ENCODE measurements around the gene ARHGAP15. TPM values are rescaled to one million over a fixed set of nuclear protein-coding genes. Genes with fewer than 3 reads are reported as not detected.

ARHGAP15 gene
- total and polyA plus RNA-seq, 9 donors = 6.7 to 21.0 (median 9.7) TPM

- no peak for DNase-seq
- WGBS (ENCODE audit: insufficient coverage) = no CpG with 5 or more reads among the region's 1 CpG
Observed at GRCh38 chr2:143683977-143684376, 554.8 kb downstream of the ARHGAP15 start.

GRCh38 chr2:143684551-143685320 lies 555.5 kb downstream of the ARHGAP15 start:
- H3K9me3 ChIP-seq (replicated peaks; ENCODE audit: control insufficient read depth, low read depth, low read length) = no peaks in the 10 kb centered on the region
- WGBS (ENCODE audit: insufficient coverage) = 80% methylated on average over 1 of the region's 11 CpGs
- peak overlapping the region; percentile 73 for H3K27ac ChIP-seq (ENCODE audit: low read length)
- H3K4me3 ChIP-seq (ENCODE audit: low read length) = no peak overlapping the region
- no peaks in the 10 kb centered on the region for H3K27me3 ChIP-seq (ENCODE audit: control insufficient read depth, insufficient read depth, low read length)
- peaks cover 10% of the 10 kb centered on the region for H3K4me1 ChIP-seq (ENCODE audit: control insufficient read depth, insufficient read depth, low read length)
- no peaks in the 10 kb centered on the region for H3K36me3 ChIP-seq (ENCODE audit: control insufficient read depth, insufficient read depth, low read length)
- DNase-seq = peak; percentile 30

More at GRCh38 chr2:143683977-143684376, 554.8 kb downstream of the ARHGAP15 start:
- Histone ChIP-seq H3K4me1 (ENCODE audit: control insufficient read depth, insufficient read depth, low read length) (peaks cover 10% of the 10 kb centered on the region), H3K36me3 (ENCODE audit: control insufficient read depth, insufficient read depth, low read length) (no peaks in the 10 kb centered on the region), H3K27ac (ENCODE audit: low read length) (peak overlapping the region; percentile 73), H3K27me3 (ENCODE audit: control insufficient read depth, insufficient read depth, low read length) (no peaks in the 10 kb centered on the region), H3K9me3 (replicated peaks; ENCODE audit: control insufficient read depth, low read depth, low read length) (no peaks in the 10 kb centered on the region), H3K4me3 (ENCODE audit: low read length) (no peak overlapping the region)

GRCh38 chr2:143685421-143686078 lies 556.3 kb downstream of the ARHGAP15 start:
- Histone ChIP-seq H3K27ac (ENCODE audit: low read length) (peak overlapping the region; percentile 73), H3K27me3 (ENCODE audit: control insufficient read depth, insufficient read depth, low read length) (no peaks in the 10 kb centered on the region), H3K4me3 (ENCODE audit: low read length) (no peak overlapping the region), H3K4me1 (ENCODE audit: control insufficient read depth, insufficient read depth, low read length) (peaks cover 10% of the 10 kb centered on the region), H3K9me3 (replicated peaks; ENCODE audit: control insufficient read depth, low read depth, low read length) (no peaks in the 10 kb centered on the region), H3K36me3 (ENCODE audit: control insufficient read depth, insufficient read depth, low read length) (no peaks in the 10 kb centered on the region)
- peak; percentile 82 for DNase-seq
- 46% methylated on average over 5 of the region's 6 CpGs for WGBS (ENCODE audit: insufficient coverage)

GRCh38 chr2:143686585-143687164 lies 557.5 kb downstream of the ARHGAP15 start:
- 20% methylated on average over 1 of the region's 5 CpGs for WGBS (ENCODE audit: insufficient coverage)
- H3K4me1 ChIP-seq (ENCODE audit: control insufficient read depth, insufficient read depth, low read length) = peaks cover 10% of the 10 kb centered on the region
- no peak overlapping the region for H3K27ac ChIP-seq (ENCODE audit: low read length)
- no peak overlapping the region for H3K4me3 ChIP-seq (ENCODE audit: low read length)
- H3K27me3 ChIP-seq (ENCODE audit: control insufficient read depth, insufficient read depth, low read length) = no peaks in the 10 kb centered on the region
- H3K36me3 ChIP-seq (ENCODE audit: control insufficient read depth, insufficient read depth, low read length) = no peaks in the 10 kb centered on the region
- no peaks in the 10 kb centered on the region for H3K9me3 ChIP-seq (replicated peaks; ENCODE audit: control insufficient read depth, low read depth, low read length)
- peak; percentile 33 for DNase-seq

- no CpG with 5 or more reads among the region's 2 CpGs for WGBS (ENCODE audit: insufficient coverage)
- Histone ChIP-seq H3K36me3 (ENCODE audit: control insufficient read depth, insufficient read depth, low read length) (no peaks in the 10 kb centered on the region), H3K27me3 (ENCODE audit: control insufficient read depth, insufficient read depth, low read length) (no peaks in the 10 kb centered on the region), H3K4me3 (ENCODE audit: low read length) (no peak overlapping the region), H3K4me1 (ENCODE audit: control insufficient read depth, insufficient read depth, low read length) (peaks cover 10% of the 10 kb centered on the region), H3K27ac (ENCODE audit: low read length) (no peak overlapping the region), H3K9me3 (replicated peaks; ENCODE audit: control insufficient read depth, low read depth, low read length) (no peaks in the 10 kb centered on the region)
- DNase-seq = no peak
Observed at GRCh38 chr2:143688248-143688647, 559.0 kb downstream of the ARHGAP15 start.

- Histone ChIP-seq H3K36me3 (ENCODE audit: control insufficient read depth, insufficient read depth, low read length) (no peaks in the 10 kb centered on the region), H3K4me1 (ENCODE audit: control insufficient read depth, insufficient read depth, low read length) (peaks cover 10% of the 10 kb centered on the region), H3K27ac (ENCODE audit: low read length) (no peak overlapping the region), H3K4me3 (ENCODE audit: low read length) (no peak overlapping the region), H3K27me3 (ENCODE audit: control insufficient read depth, insufficient read depth, low read length) (no peaks in the 10 kb centered on the region), H3K9me3 (replicated peaks; ENCODE audit: control insufficient read depth, low read depth, low read length) (no peaks in the 10 kb centered on the region)
- WGBS (ENCODE audit: insufficient coverage) = no CpG with 5 or more reads among the region's 2 CpGs
- DNase-seq = no peak
Observed at GRCh38 chr2:143688815-143689214, 559.6 kb downstream of the ARHGAP15 start.

GRCh38 chr2:143689541-143689940 lies 560.3 kb downstream of the ARHGAP15 start:
- H3K9me3 ChIP-seq (replicated peaks; ENCODE audit: control insufficient read depth, low read depth, low read length) = no peaks in the 10 kb centered on the region
- H3K4me1 ChIP-seq (ENCODE audit: control insufficient read depth, insufficient read depth, low read length) = peaks cover 7% of the 10 kb centered on the region
- WGBS (ENCODE audit: insufficient coverage) = no CpG with 5 or more reads among the region's 1 CpG
- H3K36me3 ChIP-seq (ENCODE audit: control insufficient read depth, insufficient read depth, low read length) = no peaks in the 10 kb centered on the region
- no peaks in the 10 kb centered on the region for H3K27me3 ChIP-seq (ENCODE audit: control insufficient read depth, insufficient read depth, low read length)
- no peak overlapping the region for H3K4me3 ChIP-seq (ENCODE audit: low read length)
- no peak for DNase-seq
- H3K27ac ChIP-seq (ENCODE audit: low read length) = no peak overlapping the region

- Histone ChIP-seq H3K27me3 (ENCODE audit: control insufficient read depth, insufficient read depth, low read length) (no peaks in the 10 kb centered on the region), H3K9me3 (replicated peaks; ENCODE audit: control insufficient read depth, low read depth, low read length) (no peaks in the 10 kb centered on the region), H3K27ac (ENCODE audit: low read length) (no peak overlapping the region), H3K4me1 (ENCODE audit: control insufficient read depth, insufficient read depth, low read length) (peaks cover 4% of the 10 kb centered on the region), H3K36me3 (ENCODE audit: control insufficient read depth, insufficient read depth, low read length) (no peaks in the 10 kb centered on the region), H3K4me3 (ENCODE audit: low read length) (no peak overlapping the region)
- DNase-seq = no peak
- WGBS (ENCODE audit: insufficient coverage) = no CpG with 5 or more reads among the region's 2 CpGs
Observed at GRCh38 chr2:143690235-143690634, 561.0 kb downstream of the ARHGAP15 start.

GRCh38 chr2:143691121-143691520 lies 561.9 kb downstream of the ARHGAP15 start:
- Histone ChIP-seq H3K9me3 (replicated peaks; ENCODE audit: control insufficient read depth, low read depth, low read length) (no peaks in the 10 kb centered on the region), H3K27ac (ENCODE audit: low read length) (no peak overlapping the region), H3K4me1 (ENCODE audit: control insufficient read depth, insufficient read depth, low read length) (no peaks in the 10 kb centered on the region), H3K27me3 (ENCODE audit: control insufficient read depth, insufficient read depth, low read length) (no peaks in the 10 kb centered on the region), H3K36me3 (ENCODE audit: control insufficient read depth, insufficient read depth, low read length) (no peaks in the 10 kb centered on the region), H3K4me3 (ENCODE audit: low read length) (no peak overlapping the region)
- 76% methylated on average over 2 of the region's 4 CpGs for WGBS (ENCODE audit: insufficient coverage)
- DNase-seq = no peak

DNA sequence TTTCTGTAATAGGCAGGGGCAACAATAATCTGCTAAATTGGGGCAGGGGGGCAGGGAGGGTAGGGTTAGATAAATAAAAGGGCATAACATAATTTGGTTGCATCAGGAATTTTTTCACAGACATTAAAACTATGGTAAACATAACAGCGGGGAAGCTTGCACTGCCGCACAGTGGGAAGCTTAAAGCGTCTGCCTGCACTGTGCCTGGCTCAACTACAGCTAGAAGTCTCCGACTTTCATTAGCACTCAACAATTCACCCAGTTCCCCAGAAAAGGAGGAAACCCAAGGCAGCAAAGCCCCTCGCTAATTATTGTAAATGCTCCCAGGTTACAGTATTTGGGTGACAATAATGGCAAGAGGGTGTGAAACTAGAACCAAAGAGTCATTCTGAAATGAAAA lies 562.9 kb downstream of the ARHGAP15 start:
- Histone ChIP-seq H3K27me3 (ENCODE audit: control insufficient read depth, insufficient read depth, low read length) (no peaks in the 10 kb centered on the region), H3K36me3 (ENCODE audit: control insufficient read depth, insufficient read depth, low read length) (no peaks in the 10 kb centered on the region), H3K9me3 (replicated peaks; ENCODE audit: control insufficient read depth, low read depth, low read length) (no peaks in the 10 kb centered on the region), H3K27ac (ENCODE audit: low read length) (no peak overlapping the region), H3K4me3 (ENCODE audit: low read length) (no peak overlapping the region), H3K4me1 (ENCODE audit: control insufficient read depth, insufficient read depth, low read length) (no peaks in the 10 kb centered on the region)
- WGBS (ENCODE audit: insufficient coverage) = no CpG with 5 or more reads among the region's 5 CpGs
- DNase-seq = no peak
